ENCODE results near the gene DOK7.

DOK7 gene

DNA sequence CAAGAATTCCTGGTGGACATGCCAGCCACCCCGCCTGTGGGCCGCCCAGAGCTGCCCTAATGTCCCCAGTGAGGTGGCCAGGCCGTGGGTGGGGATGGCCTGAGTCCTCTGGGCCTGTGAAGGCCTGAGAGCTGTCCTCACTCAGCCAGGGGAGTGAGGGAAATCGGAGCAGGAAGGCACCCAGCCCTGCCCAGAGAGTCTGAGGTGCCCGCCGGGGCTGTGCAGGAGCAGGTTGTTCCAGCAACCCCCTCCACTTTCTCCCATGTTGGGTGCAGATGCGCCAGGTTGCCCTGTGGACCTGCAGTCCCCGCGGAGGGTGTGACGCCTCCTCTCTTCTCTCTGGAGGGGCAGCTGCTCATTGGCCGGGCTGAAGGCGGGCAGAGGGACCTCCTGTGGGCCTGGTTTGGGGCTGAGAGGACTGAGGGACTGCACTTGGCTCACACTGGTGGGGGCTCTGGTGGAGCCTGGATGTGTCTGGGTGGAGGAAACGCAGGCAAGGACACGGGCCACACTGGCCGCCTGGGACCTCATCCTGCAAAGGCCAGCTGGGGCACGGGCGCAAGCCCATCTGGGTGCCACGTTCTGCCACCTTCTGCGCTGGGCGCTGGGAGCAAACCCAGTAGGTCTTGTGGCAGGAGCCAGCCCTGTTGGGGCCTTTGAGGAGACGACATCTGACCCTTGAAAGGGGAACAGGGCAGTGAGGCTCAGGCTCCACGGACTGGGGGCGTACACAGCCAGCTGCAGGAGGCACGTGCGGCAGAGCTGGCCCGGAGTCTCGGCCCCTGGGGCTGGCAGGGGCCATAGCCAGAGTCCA is 14.0 kb downstream of the DOK7 start:
- no peak for DNase-seq

DNA sequence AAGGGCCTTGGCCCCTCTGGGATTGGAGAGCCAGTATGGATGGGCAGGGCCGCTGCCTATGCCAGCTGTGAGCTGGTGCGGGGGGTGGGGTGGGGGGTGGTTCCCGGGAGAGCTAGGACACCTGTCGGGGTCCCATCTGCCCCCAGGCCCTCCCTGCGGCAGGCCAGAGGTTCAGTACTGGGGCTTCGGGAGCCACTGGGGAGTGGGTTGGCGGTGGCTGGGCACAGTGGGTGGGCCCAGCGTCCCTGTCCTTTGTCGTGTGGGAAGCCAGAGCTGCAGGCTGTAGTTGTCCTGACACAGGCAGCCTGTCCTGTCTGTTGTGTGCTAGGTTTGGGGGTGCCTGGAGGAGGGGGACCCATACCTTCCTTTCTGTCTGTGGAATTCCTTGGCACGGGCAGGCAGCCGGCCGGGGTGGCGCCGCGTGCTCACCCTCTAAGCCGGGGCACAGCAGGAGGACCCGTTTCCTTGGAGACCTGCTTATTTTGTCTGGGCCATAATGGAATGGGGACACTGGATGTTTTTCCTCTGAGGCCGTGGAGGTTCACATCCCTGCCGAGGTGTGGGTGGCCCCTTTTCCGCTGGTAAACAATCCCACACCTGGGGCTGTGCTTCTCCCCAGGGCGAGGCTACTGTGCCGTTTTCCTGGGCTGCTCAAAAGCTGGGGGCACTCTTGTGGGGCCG is 14.8 kb downstream of the DOK7 start:
- no peak for DNase-seq

DNA sequence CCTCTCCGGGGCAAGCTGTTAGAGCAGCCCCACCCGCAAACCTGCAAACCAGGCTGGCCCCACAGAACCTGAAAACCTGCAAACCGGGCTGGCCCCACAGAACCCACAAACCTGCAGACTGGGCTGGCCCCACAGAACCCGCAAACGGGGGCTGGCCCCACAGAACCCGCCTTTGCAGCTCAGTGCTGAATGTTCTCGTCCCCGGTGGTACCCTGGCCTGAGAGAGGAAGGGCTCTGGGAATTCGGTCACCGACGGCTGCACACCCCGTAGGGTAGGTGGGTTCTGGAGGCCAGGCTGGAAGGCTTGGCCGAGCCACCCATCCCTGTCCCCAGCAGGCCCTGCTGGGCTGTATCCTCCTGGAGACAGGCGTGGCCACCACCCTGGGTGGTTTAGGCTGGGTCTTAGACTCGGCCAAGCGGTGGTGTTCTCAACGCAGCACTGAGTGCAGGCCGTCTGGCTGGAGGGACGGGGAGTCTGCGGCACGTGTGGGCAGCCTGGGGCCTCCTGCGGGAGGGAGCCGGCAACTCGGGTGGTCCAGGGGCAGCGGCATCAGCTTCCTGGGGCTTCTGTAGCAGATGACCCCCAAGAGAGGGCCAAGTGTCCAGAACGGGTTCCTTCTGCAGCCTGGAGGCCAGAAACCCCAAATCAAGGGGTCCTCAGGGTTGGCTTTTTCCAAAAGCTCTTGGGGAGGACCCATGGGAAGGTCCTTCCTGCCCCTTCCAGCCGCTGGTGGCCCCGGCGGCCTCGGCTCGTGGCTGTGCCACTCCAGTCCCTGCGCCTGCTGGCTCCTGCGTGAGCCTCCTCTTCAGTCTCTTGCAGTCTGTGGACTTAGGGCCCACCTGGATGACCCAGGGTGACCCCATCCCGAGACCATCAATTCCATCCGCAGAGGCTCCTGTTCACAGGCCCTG is 15.6 kb downstream of the DOK7 start:
- no peak for DNase-seq

DNA sequence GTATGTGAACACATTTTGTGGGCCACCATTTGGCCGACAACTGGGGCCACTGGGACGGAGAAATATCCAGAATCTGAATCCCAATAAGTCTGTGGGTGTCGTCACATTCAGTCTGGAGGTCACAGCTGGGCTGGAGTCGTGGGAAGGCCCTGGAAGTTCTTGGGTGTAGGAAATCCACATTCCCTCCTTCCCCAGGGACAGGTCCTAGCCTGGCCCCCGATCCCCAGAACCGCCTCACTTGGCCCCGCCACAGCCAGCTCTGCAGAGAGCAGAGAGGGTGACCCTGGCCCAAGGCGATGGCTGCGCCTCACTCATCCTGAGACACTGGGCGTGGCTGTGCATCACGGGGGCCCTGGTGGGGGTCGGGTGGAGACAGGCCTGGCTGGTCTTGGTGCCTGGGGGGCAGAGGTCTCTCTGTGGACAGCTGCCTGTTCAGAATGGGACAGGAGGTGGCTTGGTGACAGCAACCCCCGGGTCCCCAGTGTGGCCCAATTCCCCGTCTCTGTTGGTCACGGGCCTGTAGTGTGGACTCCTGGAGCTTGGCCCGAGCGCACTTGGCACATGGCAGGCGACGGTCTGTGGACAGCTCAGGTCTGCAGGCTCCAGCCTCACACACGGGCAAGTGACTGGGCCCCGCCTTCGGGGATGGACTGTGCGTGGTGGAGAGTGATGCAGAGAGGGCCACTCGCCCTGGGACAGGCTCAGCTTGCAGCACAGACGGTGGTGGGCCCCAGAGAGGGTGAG is 16.4 kb downstream of the DOK7 start:
- no peak for DNase-seq

DNA sequence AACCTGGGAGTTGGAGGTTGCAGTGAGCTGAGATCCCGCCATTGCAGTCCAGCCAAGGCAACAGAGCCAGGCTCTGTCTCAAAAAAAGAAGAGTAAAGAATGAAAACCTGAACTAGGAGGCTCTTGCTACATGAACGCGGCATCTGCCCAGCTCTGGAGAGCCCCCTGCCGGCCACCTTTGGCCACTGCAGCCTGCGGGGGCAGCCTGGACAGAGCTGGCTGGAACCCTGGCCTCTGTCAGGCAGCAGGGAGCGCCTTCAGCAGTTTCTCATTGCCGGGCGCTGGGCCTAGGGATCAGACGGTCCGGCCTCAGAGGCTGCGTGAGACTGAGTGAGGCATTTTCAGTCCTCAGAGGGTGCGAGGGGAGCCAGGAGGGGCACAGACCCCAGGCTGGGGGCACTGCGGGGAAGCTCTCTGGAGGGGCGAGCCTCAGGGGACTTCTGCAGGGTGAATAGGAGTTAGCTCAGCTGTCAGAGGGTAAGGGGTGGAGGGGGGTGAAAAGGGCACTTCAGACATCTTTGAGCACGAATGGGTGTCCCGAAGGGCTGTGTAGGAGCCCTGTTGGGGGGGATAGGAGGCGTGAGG is 17.5 kb downstream of the DOK7 start:
- peak; percentile 48 for DNase-seq

DNA sequence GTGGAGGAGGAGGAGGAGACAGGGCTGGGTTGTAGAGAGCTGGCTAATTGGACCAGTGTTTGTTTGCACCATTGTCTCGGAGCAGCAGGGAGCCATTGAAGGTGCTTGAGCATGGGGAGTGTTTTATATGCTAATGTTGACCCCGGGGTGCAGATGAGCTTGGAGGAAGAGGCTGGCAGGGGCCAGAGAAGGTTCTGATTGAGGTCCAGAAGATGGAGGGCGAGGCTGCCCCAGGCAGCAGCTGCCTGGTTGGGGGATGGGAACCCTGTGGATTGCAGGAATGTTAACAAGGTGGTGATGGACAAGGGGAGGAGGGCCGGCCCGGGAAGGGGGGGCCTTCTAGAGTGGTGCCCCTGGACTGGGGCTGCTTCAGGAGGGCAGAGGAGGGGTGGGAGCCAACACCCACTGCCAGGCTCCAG is 18.0 kb downstream of the DOK7 start:
- no peak for DNase-seq

DNA sequence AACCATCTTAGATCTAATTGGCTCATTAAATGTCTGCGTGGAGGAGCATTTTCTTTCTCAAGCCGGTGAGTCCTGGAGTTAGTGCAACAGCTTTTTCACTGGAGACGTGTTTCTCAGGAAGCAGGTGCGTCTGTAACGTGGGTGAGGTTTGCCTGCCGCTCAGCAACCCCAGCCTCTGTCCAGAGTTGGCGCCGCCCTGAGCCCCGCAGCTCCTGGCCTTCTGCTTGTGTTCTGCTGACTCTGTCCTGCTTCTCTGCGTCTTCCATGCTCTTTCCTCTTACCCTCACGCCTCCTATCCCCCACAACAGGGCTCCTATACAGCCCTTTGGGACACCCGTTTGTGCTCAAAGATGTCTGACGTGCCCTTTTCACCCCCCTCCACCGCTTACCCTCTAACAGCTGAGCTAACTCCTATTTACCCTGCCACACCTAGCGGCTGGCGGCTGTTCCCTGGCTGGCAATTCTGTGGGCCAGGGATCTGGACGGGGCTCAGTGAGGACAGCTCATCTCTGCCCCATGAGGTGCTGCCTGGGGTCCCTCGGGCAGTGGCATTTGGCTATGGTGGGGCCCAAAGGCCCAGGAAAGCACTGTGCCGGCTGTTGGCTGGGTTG is 18.8 kb downstream of the DOK7 start:
- DNase-seq = no peak

DNA sequence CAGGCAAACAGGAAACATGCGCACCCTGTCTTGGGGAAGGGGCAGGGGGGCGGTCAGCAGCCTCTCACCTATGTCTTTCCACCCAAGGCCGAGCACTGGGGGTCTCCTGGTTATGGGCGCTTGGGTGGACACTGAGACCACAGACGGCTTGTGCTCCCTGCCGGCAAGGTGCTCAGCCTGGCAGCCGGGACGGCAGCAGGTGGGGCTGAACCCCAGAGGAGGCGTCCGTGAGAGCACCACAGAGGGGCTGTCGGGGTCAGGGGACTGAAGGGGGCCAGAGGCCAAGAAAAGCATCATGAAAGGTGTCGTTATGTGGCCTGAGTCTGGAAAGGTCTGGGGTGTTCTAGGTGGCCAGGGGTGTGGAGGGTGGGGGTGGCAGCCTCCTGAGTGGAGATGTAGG is 19.6 kb downstream of the DOK7 start:
- DNase-seq = no peak

DNA sequence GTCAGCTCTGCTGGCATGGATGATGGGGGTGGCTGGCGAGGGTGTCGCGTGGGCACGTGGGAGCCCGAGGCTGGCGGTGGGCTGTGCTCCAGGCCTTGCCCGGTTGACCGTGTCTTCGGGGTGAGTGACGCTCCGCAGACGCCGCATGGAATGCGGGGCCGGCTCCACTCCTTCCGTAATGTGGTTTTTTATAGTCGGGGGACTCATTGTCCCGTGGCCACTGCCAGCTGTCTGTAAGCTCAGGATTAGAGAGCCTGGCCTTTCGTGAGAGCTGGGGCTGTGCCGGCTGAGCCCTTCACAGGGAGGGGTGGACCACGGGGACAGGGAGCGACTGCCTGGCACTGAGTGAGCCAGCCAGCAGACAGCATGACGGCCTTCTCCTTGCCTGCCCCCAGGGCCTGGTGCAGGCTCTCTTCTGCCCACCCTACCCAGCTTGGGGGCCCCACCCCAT is 20.4 kb downstream of the DOK7 start:
- DNase-seq = no peak

DNA sequence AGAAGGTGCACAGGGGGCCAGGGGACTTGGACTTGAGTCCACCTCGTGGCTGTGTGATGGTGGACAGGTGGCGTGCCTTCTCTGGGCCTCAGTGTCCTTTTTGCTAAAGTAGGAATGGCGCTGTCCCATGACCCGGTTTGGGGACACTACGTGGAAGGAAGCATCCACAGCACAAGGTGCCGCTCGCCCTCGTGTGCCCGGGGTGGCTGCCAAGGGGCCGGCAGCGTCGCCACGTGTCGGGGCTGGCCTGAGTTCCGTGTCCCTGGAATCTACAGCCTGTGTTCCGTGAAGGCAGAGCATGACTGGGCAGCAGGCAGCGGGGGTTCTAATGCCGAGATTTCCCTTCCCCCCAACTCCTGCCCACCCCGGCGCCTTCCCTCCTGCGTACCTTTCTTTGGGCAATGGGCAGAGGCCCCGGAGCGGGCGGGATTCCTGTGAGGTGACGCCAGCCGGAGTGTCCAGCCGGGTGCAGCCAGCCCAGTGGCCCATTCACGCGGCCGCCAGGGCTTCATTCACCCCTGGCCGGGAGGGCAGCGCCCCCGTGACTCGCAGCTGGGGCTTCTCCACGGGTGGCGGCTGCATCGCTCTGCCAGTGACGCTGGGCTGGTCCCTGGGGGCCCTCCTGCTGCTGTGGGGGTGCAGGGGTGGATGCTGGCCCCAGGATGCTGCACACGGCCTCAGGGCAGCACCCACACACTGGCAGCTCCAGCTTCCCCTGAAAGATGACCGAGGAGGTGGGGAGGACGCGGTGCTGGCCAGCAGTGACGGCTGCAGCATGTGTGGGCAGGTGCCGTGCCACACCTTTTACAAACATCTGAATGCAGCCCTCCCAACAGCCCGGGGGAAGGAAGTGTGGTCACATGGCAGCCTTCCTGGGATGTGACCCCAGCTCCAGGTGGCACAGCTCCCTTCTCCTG is 21.2 kb downstream of the DOK7 start:
- DNase-seq = no peak

DNA sequence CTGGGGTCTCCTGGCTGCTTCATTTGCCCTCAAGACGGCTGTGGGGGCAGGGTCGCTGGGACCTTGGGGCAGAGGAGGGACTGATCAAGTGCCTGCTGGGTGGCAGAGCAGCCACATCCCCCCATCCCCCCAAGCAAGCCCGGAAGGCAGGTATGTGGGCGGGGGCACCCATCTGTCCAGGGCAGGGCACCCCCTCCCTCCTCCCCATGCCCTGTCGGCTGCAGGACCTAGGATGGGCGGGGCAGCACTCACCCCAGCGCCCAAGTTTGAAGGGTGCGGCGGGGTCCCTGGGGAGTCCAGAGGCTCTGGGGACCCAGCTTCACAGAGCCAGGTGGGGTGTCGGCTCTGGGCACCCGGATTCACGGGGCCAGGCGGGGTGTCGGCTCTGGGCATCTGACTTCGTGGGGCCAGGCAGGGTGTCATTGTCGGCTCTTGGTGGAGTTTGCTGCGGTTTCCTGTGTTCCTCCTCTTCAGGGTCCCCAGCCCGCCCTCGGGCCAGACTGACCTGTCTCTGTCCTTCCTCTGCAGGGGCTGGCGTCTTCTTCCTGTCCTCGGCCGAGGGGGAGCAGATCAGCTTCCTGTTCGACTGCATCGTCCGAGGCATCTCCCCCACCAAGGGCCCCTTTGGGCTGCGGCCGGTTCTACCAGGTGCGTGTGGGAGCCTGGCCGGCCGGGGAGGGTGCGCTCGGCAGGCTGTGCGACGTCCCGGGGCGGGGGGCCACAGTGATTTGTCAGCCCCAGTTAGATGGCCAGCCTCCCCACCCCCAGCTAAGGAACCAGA is 22.1 kb downstream of the DOK7 start:
- no peak for DNase-seq

DNA sequence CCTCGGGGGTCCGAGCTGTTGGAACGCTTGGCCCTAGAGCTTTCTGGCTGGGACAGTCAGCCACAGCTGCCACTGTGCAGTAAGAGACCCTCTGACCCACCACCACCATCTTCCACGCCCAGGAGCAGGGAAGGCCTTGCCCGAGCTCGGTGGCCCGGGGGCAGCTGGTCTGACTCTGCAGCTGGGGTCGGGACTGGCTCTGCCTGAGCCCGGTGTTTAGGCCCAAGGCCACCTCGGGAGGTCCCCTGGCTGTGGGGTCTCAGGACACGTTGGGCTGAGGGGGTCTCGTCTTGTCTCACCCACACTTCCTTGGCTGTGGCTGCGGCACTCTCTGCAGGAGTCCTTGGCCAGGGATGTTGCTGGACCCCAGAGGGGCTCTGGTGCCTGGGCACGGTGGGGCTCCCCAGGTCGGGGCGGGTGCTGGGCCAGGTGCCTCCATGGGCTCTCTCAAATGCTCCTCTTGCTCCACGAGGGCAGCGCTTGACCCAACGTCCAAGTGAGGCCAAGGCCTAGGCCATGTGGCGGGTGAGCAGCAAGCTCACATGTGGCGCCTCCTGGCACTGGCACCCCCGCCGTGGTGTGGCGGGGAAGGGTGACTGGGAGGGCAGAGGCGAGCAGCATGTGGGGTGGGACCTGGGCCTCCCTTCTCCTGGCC is 22.9 kb downstream of the DOK7 start:
- DNase-seq = no peak

DNA sequence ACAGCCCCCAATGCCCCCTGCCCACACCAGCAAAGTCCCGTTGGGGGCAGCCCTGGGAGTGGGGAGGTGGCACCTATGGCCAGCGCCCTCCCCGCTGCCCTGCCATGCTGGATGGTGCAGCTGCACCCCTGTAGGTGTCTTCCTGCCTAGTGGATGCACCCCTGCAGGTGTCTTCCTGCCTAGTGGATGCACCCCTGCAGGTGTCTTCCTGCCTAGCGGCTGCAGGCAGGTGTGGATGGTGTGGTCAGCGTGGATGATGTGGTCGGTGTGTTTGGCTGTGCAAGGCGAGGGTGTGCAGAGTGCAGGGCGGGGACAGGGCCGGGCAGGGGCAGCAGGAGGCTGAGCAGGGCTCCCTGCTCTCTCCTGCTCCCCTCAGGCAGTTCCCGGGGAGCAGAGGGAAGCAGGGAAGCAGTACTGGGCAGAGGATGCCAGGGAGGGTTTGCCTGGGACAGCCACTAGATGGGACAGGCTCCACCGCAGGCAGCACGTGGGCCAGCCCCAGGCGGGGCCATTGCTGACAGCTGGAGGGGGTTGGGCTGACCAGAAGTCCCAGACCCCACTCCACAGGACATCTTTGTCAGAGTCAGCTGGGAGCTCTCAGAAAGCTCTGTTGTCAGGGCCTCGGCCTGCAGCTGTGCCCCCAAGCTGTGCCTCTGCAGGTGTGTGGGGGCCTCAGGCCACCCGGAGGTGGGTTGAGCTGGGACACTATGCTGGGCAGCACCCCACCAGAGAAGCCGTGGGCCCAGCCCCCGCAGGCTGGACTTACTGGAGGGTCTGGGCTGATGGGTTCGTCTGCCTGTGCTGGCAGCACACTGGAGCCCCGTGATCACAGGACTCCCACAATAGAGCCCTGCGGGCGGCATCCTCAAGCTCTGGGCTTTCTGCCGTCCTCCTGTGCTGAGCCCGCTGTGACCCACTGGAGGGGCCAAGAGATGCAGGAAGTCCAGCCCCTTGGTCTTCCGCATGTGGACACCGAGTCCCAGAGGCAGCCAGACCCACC is 23.7 kb downstream of the DOK7 start:
- DNase-seq = no peak

DNA sequence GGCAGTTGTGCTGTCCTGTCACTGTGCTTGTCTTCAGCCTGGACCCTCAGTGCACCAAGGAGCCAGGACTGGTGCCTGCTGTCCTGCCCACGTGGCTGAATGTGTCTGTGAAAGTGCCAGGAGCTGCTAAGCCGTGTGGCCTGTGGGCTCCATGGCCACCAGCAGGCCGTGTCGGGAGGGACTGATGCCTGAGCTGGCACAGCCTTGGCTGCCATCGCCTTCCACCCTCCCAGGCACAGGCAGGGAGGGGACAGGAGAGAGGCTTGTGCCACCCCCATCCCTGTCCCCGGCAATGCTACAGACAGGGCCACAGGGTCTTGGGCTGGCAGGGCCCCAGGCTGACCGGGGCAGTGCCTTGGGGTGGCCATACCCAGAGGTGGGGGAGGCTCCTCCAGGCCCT is 24.8 kb downstream of the DOK7 start:
- no peak for DNase-seq

DNA sequence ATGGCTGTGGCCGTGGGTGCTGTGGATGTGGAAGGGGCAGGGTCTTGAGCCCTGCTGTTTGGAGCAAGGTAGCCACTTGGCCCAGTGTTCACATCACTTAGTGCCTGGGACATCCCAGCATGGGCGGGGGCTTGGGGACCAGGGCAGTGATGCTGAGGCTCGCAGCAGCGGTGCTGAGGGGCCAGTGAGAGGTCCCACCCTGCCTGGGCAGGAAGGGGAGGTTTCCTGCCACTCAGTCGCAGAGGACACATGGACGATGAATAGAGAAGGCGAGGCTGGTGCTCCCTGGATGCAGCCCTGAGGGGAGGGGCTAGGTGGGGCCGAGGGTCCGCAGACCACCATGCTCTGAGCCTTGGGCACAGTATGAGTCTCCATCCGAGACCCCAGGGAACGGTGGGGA is 25.7 kb downstream of the DOK7 start:
- no peak for DNase-seq

DNA sequence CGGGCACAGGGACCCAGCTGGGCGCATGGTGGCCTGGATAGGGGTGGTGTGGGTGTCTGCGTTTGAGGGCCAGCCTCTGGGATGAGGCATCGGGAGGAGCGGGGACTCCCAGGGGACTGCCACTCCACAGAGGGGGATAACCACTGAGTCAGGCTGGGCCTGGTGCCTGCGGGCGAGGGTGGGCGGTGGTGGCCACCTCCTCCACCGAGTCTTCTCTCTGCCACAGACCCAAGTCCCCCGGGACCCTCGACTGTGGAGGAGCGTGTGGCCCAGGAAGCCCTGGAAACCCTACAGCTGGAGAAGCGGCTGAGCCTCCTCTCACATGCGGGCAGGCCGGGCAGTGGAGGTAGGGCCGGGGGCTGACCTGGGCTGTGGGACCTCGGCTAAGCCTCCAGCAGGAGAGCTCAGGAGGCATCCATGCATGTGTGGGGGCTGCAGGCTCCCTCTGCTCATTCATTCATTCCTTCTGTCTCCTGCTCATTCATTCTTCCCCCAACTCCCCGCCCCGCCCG is 26.4 kb downstream of the DOK7 start:
- no peak for DNase-seq

DNA sequence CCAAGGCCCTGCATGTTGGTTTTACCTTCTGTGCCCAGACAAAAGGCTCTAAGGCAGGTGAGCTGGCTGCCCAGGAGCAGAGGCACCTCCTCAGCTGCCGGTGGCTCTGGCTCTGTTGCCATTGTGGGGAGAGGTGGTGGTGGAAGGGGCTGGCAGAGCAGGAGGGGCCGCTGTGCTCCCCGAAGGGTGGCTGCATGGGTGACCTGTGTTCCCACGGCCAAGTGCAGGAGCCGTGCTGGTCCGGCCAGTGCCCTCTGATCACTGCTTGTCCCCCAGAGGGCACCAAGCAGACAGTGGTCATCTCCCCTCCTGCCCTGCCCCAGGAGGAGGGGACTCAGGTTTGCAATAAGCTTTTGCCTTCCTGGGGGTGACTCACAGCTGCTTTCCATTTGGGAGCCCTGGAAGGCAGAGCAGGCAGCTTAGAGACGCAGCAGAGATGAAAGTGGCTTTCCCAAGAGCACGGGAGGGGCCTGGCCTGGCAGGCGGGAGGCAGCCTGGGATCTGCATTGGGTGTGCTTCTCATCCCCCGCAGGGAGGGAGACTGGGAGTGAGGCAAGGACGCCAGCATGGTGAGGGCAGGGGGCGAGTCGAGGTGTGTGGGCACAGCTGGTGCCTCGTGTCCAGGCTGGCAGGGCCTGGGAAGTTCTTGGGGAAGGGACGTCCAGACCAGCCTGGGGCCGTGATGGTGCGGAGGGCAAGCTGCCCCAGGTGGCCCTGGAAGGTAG is 28.7 kb downstream of the DOK7 start:
- DNase-seq = no peak

Measured in activated effector memory CD4-positive, alpha-beta T cell treated with Interleukin-2 at 50 U/mL for 16 hours (primary cell).